IMR-90 (cell line): Measurements from ENCODE around the gene FPR2. TPM values are rescaled to one million over a fixed set of nuclear protein-coding genes. Genes with fewer than 3 reads are reported as not detected.

Source experiments
- ATAC-seq: fragments of 200-7000 bp; cut with Tn5 transposase; 2 replicates; pipeline ENCODE4 v1.9.1; 2020; ENCODE audit warnings: low read depth, mild to moderate bottlenecking, moderate library complexity
- BruUV-seq: library from RNA; stranded (reverse); fragments of 400-500 nt; replicated peaks from 2 replicates; lab custom pipeline; 2021; lab: Mats Ljungman, UMichigan
- CTCF ChIA-PET: fragments of 300-600 bp; formaldehyde crosslinking; extraction: SDS; loops from one replicate; lab custom pipeline; 2021; ENCODE audit warnings: antibody characterized with exemption; lab: Yijun Ruan, JAX
- POLR2A ChIA-PET: fragments of 300-600 bp; sonication (Branson Sonifier 250); formaldehyde crosslinking; loops from one replicate; lab custom pipeline; 2022; ENCODE audit warnings: antibody characterized with exemption; ENCODE audit not compliant: unreplicated experiment; lab: Charles Lee
- DNase-seq: peaks from one replicate; pipeline ENCODE4 v3.0.0; 2013
- H2AFZ ChIP-seq: replicated peaks from 2 replicates; pipeline ENCODE3; 2013; ENCODE audit warnings: low read length, mild to moderate bottlenecking; ENCODE audit not compliant: poor library complexity
- H2AK5ac ChIP-seq: 2 replicates; pipeline ENCODE4 v1.6.1; 2013; ENCODE audit warnings: low read depth, low read length, inconsistent platforms
- H2AK9ac ChIP-seq: replicated peaks from 2 replicates; pipeline ENCODE3; 2013; ENCODE audit warnings: mild to moderate bottlenecking, low read depth, low read length, moderate library complexity; ENCODE audit not compliant: poor library complexity
- H2BK120ac ChIP-seq: 2 replicates; pipeline ENCODE4 v1.6.1; 2013; ENCODE audit warnings: low read depth, low read length, inconsistent platforms
- H2BK15ac ChIP-seq: 3 replicates; pipeline ENCODE4 v1.6.1; 2013; ENCODE audit warnings: low read depth, low read length, inconsistent platforms
- H2BK20ac ChIP-seq: 2 replicates; pipeline ENCODE4 v1.6.1; 2013; ENCODE audit warnings: low read depth, mild to moderate bottlenecking, inconsistent platforms, low read length, moderate library complexity
- H2BK5ac ChIP-seq: 2 replicates; pipeline ENCODE4 v1.6.1; 2013; ENCODE audit warnings: mild to moderate bottlenecking, low read depth, low read length, inconsistent platforms; ENCODE audit not compliant: poor library complexity, severe bottlenecking
- H3K14ac ChIP-seq: replicated peaks from 2 replicates; pipeline ENCODE4 v1.6.1; 2013; ENCODE audit warnings: low read depth, low read length, inconsistent platforms
- H3K18ac ChIP-seq: 2 replicates; pipeline ENCODE4 v1.6.1; 2013; ENCODE audit warnings: low read depth, low read length, control low read depth
- H3K23ac ChIP-seq: 2 replicates; pipeline ENCODE4 v1.6.1; 2013; ENCODE audit warnings: low read depth, low read length, inconsistent platforms
- H3K27ac ChIP-seq: 2 replicates; pipeline ENCODE4 v1.5.1; 2013; ENCODE audit warnings: mild to moderate bottlenecking, control low read depth, low read length; ENCODE audit not compliant: insufficient read depth
- H3K27me3 ChIP-seq: 2 replicates; pipeline ENCODE4 v1.6.1; 2013; ENCODE audit warnings: low read length; ENCODE audit not compliant: control insufficient read depth, insufficient read depth
- H3K36me3 ChIP-seq: 2 replicates; pipeline ENCODE4 v1.6.1; 2013; ENCODE audit warnings: low read length, mixed read lengths; ENCODE audit not compliant: control insufficient read depth, insufficient read depth
- H3K4ac ChIP-seq: 2 replicates; pipeline ENCODE4 v1.6.1; 2013; ENCODE audit warnings: low read depth, low read length, inconsistent platforms
- H3K4me1 ChIP-seq: 2 replicates; pipeline ENCODE4 v1.6.1; 2013; ENCODE audit warnings: low read length, mixed read lengths; ENCODE audit not compliant: control insufficient read depth, insufficient read depth
- H3K4me2 ChIP-seq: 2 replicates; pipeline ENCODE4 v1.6.1; 2013; ENCODE audit warnings: low read depth, mild to moderate bottlenecking, control low read depth, low read length, moderate library complexity
- H3K4me3 ChIP-seq: 2 replicates; pipeline ENCODE4 v1.5.1; 2013; ENCODE audit warnings: low read depth, mild to moderate bottlenecking, control low read depth, low read length, moderate library complexity; ENCODE audit not compliant: insufficient read depth
- H3K56ac ChIP-seq: 2 replicates; pipeline ENCODE4 v1.6.1; 2013; ENCODE audit warnings: low read length, inconsistent platforms; ENCODE audit not compliant: insufficient read depth; ENCODE audit errors: extremely low read depth
- H3K79me1 ChIP-seq, 2 experiments: 2 replicates each; pipeline ENCODE4 v1.6.1; 2013; ENCODE audit warnings: low read length in 2 of 2, inconsistent platforms in 1 of 2, low read depth in 1 of 2
- H3K9ac ChIP-seq: 2 replicates; pipeline ENCODE4 v1.6.1; 2013; ENCODE audit warnings: low read depth, low read length, control low read depth
- H3K9me1 ChIP-seq: 2 replicates; pipeline ENCODE4 v1.6.1; 2013; ENCODE audit warnings: low read length, inconsistent platforms; ENCODE audit not compliant: insufficient read depth
- H3K9me3 ChIP-seq: 2 replicates; pipeline ENCODE4 v1.6.1; 2013; ENCODE audit warnings: low read length; ENCODE audit not compliant: control insufficient read depth, insufficient read depth
- H4K20me1 ChIP-seq: 2 replicates; pipeline ENCODE4 v1.6.1; 2013; ENCODE audit warnings: low read length, inconsistent platforms; ENCODE audit not compliant: insufficient read depth
- H4K5ac ChIP-seq: 2 replicates; pipeline ENCODE4 v1.6.1; 2013; ENCODE audit warnings: mild to moderate bottlenecking, low read depth, low read length, control low read depth
- H4K8ac ChIP-seq, 2 experiments: 2 replicates each; pipeline ENCODE4 v1.6.1; 2013; ENCODE audit warnings: low read depth in 2 of 2, low read length in 2 of 2, control low read depth in 1 of 2, inconsistent platforms in 1 of 2
- H4K91ac ChIP-seq: 2 replicates; pipeline ENCODE4 v1.6.1; 2013; ENCODE audit warnings: low read depth, low read length, inconsistent platforms; ENCODE audit not compliant: insufficient read depth
- BHLHE40 ChIP-seq: fragments of 150-350 bp; IDR thresholded peaks from 2 replicates; pipeline ENCODE4 v1.6.1; 2016; ENCODE audit warnings: mild to moderate bottlenecking, low read depth, low read length
- CEBPB ChIP-seq: IDR thresholded peaks from 2 replicates; pipeline ENCODE4 v1.6.1; 2012; ENCODE audit warnings: low read depth, low read length, improper control_type of control experiment
- CHD1 ChIP-seq: IDR thresholded peaks from 2 replicates; pipeline ENCODE4 v1.6.1; 2012; ENCODE audit warnings: low read depth, low read length, improper control_type of control experiment
- FOS ChIP-seq: fragments of 150-350 bp; IDR thresholded peaks from 2 replicates; pipeline ENCODE4 v1.6.1; 2016; ENCODE audit warnings: low read depth, low read length
- MAFK ChIP-seq: IDR thresholded peaks from 2 replicates; pipeline ENCODE4 v1.6.1; 2012; ENCODE audit warnings: low read depth, low read length, improper control_type of control experiment
- MAZ ChIP-seq: IDR thresholded peaks from 2 replicates; pipeline ENCODE4 v1.6.1; 2012; ENCODE audit warnings: low read depth, mild to moderate bottlenecking, low read length, improper control_type of control experiment, moderate library complexity, borderline replicate concordance
- MXI1 ChIP-seq: IDR thresholded peaks from 2 replicates; pipeline ENCODE4 v1.6.1; 2012; ENCODE audit warnings: low read depth, mild to moderate bottlenecking, low read length, moderate library complexity, borderline replicate concordance
- NFE2L2 ChIP-seq: fragments of 150-350 bp; IDR thresholded peaks from 2 replicates; pipeline ENCODE4 v1.6.1; 2016; ENCODE audit warnings: low read depth, mild to moderate bottlenecking, low read length
- POLR2A ChIP-seq: IDR thresholded peaks from 2 replicates; pipeline ENCODE4 v1.6.1; 2012; ENCODE audit warnings: mild to moderate bottlenecking, low read depth, low read length
- RAD21 ChIP-seq: IDR thresholded peaks from 2 replicates; pipeline ENCODE4 v1.6.1; 2012; ENCODE audit warnings: low read length, improper control_type of control experiment
- RCOR1 ChIP-seq: IDR thresholded peaks from 2 replicates; pipeline ENCODE4 v1.6.1; 2012; ENCODE audit warnings: mild to moderate bottlenecking, low read length, improper control_type of control experiment; ENCODE audit not compliant: insufficient replicate concordance
- RFX5 ChIP-seq: IDR thresholded peaks from 2 replicates; pipeline ENCODE4 v1.8.0; 2012; ENCODE audit warnings: low read depth, mild to moderate bottlenecking, low read length, moderate library complexity
- SMC3 ChIP-seq: fragments of 150-350 bp; IDR thresholded peaks from 2 replicates; pipeline ENCODE4 v1.6.1; 2016; ENCODE audit warnings: low read depth, mild to moderate bottlenecking, antibody characterized with exemption, low read length, moderate library complexity
- WGBS, 2 experiments: methylation state at CpG; one replicate each; pipeline versions ENCODE4 v1.1.5 to v1.1.7; 2013; ENCODE audit warnings: missing lambda C conversion rate in 2 of 2; ENCODE audit not compliant: insufficient read length in 1 of 2; ENCODE audit errors: extremely low coverage in 2 of 2; 5-methylcytosine and 5-hydroxymethylcytosine counted together
- dilution Hi-C: fragments of 300-500 bp; cut with HindIII; formaldehyde crosslinking; loops from one replicate; pipeline ENCODE4 v1.14.3; 2018; ENCODE audit warnings: low sequenced_read_pairs; ENCODE audit not compliant: unreplicated experiment
- in situ Hi-C: fragments of 300-500 bp; cut with MboI; formaldehyde crosslinking; loops from 3 replicates; pipeline ENCODE4 v1.14.3; 2019; ENCODE audit warnings: low sequenced_read_pairs, inconsistent platforms, mixed read lengths
- intact Hi-C: fragments of 100-400 bp; cut with micrococcal nuclease; formaldehyde crosslinking; loops from 2 replicates; pipeline ENCODE4 v1.10.0; 2022
- polyA plus RNA-seq, 3 experiments: library from polyadenylated mRNA; depleted of rRNA; stranded (reverse); fragments of >200 nt; gene quantifications; 2 replicates each; pipeline ENCODE4 v1.2.3, GENCODE V29; 2012; ENCODE audit warnings: low replicate concordance in 1 of 3
- total RNA-seq: library from RNA; depleted of rRNA; stranded (reverse); fragments of >200 nt; gene quantifications from 2 replicates; pipeline ENCODE4 v1.2.3, GENCODE V29; 2012
- TF ChIP-seq, protein P1 (sequence below): conservative IDR thresholded peaks from 2 replicates; pipeline ENCODE4 v1.5.1; 2012; ENCODE audit warnings: mild to moderate bottlenecking, low read depth, low read length, improper control_type of control experiment
- TF ChIP-seq, protein P2 (sequence below): fragments of 150-350 bp; IDR thresholded peaks from 2 replicates; pipeline ENCODE4 v1.6.1; 2016; ENCODE audit warnings: low read depth, mild to moderate bottlenecking, low read length, moderate library complexity, borderline replicate concordance

FPR2 gene
- total and polyA plus RNA-seq, 2 of the 4 experiments (the other 2 are of a cell fraction), result not detected

DNA sequence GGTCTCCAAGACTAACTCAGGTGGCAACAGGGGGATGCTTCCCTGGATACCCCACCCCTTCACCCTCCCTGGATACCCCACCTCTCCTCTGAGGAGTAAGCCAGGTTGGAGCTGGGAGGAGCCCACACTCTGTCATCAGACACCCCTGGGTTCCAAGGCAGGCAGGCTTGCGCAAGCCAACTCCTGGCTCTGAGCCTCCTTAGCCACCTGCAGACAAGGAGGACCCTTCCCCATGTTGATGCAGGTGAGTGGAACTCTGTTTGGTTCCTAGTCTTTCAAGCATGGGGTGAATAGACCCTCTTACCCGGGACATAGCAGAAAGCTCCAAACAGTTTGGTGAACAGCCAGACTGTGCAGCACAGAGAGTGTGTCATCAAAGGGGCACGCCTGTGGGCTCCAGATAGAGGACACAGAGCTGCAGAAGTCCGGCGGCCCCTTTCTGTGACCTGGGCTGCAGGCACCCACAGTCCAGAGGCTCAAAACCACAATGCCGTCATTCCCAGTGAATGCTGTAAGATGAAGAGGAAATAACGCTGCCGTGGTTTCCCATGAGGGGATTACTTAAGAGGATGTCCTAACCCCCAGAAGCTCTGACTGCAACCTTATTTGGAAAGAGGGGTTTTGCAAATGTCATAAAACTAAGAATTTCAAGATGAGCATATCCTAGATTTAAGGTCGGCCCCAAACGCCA lies 25.1 kb upstream of the FPR2 start:
- Histone ChIP-seq H4K8ac (no peak overlapping the region), H3K36me3 (no peaks in the 10 kb centered on the region), H3K4me3 (no peak overlapping the region), H3K4ac (no peak overlapping the region), H4K91ac (no peak overlapping the region), H3K9me1 (no peaks in the 10 kb centered on the region), H3K27me3 (no peaks in the 10 kb centered on the region), H3K9me3 (0 out of 2 replicates have a peak, but pooled peaks cover 1% of the 10 kb centered on the region), H4K5ac (no peak overlapping the region), H3K18ac (no peak overlapping the region), H2AK5ac (no peak overlapping the region), H2BK20ac (no peak overlapping the region), H2BK5ac (no peak overlapping the region), H3K79me1 (no peaks in the 10 kb centered on the region), H4K20me1 (no peaks in the 10 kb centered on the region), H3K4me1 (no peaks in the 10 kb centered on the region), H2BK15ac (no peak overlapping the region), H3K56ac (no peak overlapping the region), H2AK9ac (no peak overlapping the region), H2AFZ (no peak overlapping the region), H3K4me2 (no peak overlapping the region), H3K27ac (no peak overlapping the region), H3K9ac (no peak overlapping the region), H3K23ac (no peak overlapping the region), H3K14ac (no peak overlapping the region), H2BK120ac (no peak overlapping the region)
- 70% methylated on average over 3 of the region's 10 CpGs; no CpG with 5 or more reads in 1 of the 2 experiments for WGBS, 2 experiments
- ChIA-PET POLR2A (no interaction called here), CTCF (no interaction called here)
- in situ Hi-C loops, result no loop called here
- no TSS peak for BruUV-seq
- dilution Hi-C loops, result no loop called here
- TF ChIP-seq CEBPB (no peak), POLR2A (no peak), SMC3 (no peak), FOS (no peak), MAZ (no peak), MAFK (no peak), RFX5 (no peak), NFE2L2 (no peak), BHLHE40 (no peak), CHD1 (no peak), MXI1 (no peak), RAD21 (no peak), RCOR1 (no peak)
- TF ChIP-seq, protein P1, sequence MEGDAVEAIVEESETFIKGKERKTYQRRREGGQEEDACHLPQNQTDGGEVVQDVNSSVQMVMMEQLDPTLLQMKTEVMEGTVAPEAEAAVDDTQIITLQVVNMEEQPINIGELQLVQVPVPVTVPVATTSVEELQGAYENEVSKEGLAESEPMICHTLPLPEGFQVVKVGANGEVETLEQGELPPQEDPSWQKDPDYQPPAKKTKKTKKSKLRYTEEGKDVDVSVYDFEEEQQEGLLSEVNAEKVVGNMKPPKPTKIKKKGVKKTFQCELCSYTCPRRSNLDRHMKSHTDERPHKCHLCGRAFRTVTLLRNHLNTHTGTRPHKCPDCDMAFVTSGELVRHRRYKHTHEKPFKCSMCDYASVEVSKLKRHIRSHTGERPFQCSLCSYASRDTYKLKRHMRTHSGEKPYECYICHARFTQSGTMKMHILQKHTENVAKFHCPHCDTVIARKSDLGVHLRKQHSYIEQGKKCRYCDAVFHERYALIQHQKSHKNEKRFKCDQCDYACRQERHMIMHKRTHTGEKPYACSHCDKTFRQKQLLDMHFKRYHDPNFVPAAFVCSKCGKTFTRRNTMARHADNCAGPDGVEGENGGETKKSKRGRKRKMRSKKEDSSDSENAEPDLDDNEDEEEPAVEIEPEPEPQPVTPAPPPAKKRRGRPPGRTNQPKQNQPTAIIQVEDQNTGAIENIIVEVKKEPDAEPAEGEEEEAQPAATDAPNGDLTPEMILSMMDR, result no peak
- TF ChIP-seq, protein P2, sequence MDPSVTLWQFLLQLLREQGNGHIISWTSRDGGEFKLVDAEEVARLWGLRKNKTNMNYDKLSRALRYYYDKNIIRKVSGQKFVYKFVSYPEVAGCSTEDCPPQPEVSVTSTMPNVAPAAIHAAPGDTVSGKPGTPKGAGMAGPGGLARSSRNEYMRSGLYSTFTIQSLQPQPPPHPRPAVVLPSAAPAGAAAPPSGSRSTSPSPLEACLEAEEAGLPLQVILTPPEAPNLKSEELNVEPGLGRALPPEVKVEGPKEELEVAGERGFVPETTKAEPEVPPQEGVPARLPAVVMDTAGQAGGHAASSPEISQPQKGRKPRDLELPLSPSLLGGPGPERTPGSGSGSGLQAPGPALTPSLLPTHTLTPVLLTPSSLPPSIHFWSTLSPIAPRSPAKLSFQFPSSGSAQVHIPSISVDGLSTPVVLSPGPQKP, result no peak
- ATAC-seq (no peak), DNase-seq (peak; percentile 3)
- intact Hi-C loops, result no loop called here
